H1 (cell line): Measurements from ENCODE around the gene SV2C. TPM values are rescaled to one million over a fixed set of nuclear protein-coding genes. Genes with fewer than 3 reads are reported as not detected.
A peak's percentile ranks its signal among the peaks of the same experiment; 100 is the strongest.

Source experiments
- CTCF ChIA-PET: fragments of 300-600 bp; sonication (Branson Sonifier 250); formaldehyde crosslinking; loops from one replicate; lab custom pipeline; 2021; ENCODE audit not compliant: partially characterized antibody; lab: Charles Lee
- POLR2A ChIA-PET: fragments of 300-600 bp; sonication (Branson Sonifier 250); formaldehyde crosslinking; loops from one replicate; lab custom pipeline; 2021; ENCODE audit warnings: inconsistent platforms; ENCODE audit not compliant: partially characterized antibody; lab: Charles Lee
- DNase-seq, 2 experiments: peaks; one replicate each; pipeline versions ENCODE4 v3.0.0 to v3.0.0-alpha.2; 2010 to 2022; ENCODE audit warnings: low spot score in 2 of 2, low read depth in 1 of 2, mixed read lengths in 1 of 2
- FAIRE-seq: peaks from 2 replicates; lab custom pipeline; 2011; peaks lifted over from hg19 to GRCh38; lab: Jason Lieb, UNC
- H2AFZ ChIP-seq: 2 replicates; pipeline ENCODE4 v1.8.1; 2012; ENCODE audit warnings: low read length, inconsistent platforms
- H2AK5ac ChIP-seq: 2 replicates; pipeline ENCODE4 v1.6.1; 2013; ENCODE audit warnings: low read depth, low read length
- H2BK120ac ChIP-seq: replicated peaks from 2 replicates; pipeline ENCODE3; 2013; ENCODE audit warnings: low read depth, low read length, inconsistent platforms
- H2BK12ac ChIP-seq: 2 replicates; pipeline ENCODE4 v1.6.1; 2013; ENCODE audit warnings: low read depth, low read length
- H2BK15ac ChIP-seq: 2 replicates; pipeline ENCODE4 v1.6.1; 2013; ENCODE audit warnings: low read length
- H2BK20ac ChIP-seq: 2 replicates; pipeline ENCODE4 v1.6.1; 2013; ENCODE audit warnings: low read length
- H2BK5ac ChIP-seq: 2 replicates; pipeline ENCODE4 v1.6.1; 2013; ENCODE audit warnings: low read depth, low read length
- H3K14ac ChIP-seq: 2 replicates; pipeline ENCODE4 v1.6.1; 2013; ENCODE audit warnings: inconsistent platforms; ENCODE audit not compliant: insufficient read length
- H3K18ac ChIP-seq: 2 replicates; pipeline ENCODE4 v1.6.1; 2013; ENCODE audit warnings: low read length; ENCODE audit errors: extremely low read depth
- H3K23ac ChIP-seq: 2 replicates; pipeline ENCODE4 v1.6.1; 2013; ENCODE audit warnings: inconsistent platforms; ENCODE audit not compliant: insufficient read length
- H3K23me2 ChIP-seq: 2 replicates; pipeline ENCODE4 v1.6.1; 2013; ENCODE audit warnings: low read depth, low read length
- H3K27ac ChIP-seq: 2 replicates; pipeline ENCODE4 v1.6.1; 2011; ENCODE audit warnings: low read depth, low read length, inconsistent platforms
- H3K27me3 ChIP-seq, 4 experiments: replicated peaks in 1 of 4; 1 replicate in 1 of 4; 2 replicates in 3 of 4; pipeline versions ENCODE4 v1.6.1 to v1.8.1; 2011 to 2013; ENCODE audit warnings: low read length in 3 of 4, mild to moderate bottlenecking in 3 of 4, inconsistent platforms in 2 of 4, mixed read lengths in 2 of 4, moderate library complexity in 1 of 4; ENCODE audit not compliant: control insufficient read depth in 3 of 4, insufficient read depth in 3 of 4; ENCODE audit errors: extremely low read depth in 1 of 4
- H3K36me3 ChIP-seq, 4 experiments: 2 replicates each; pipeline versions ENCODE4 v1.6.1 to v1.8.1; 2011 to 2013; ENCODE audit warnings: mild to moderate bottlenecking in 4 of 4, low read length in 3 of 4, moderate library complexity in 2 of 4, control low read depth in 1 of 4, inconsistent platforms in 1 of 4; ENCODE audit not compliant: insufficient read depth in 4 of 4, control insufficient read depth in 2 of 4
- H3K4ac ChIP-seq: replicated peaks from 2 replicates; pipeline ENCODE3; 2013; ENCODE audit warnings: low read length, low read depth, mixed read lengths, inconsistent platforms; ENCODE audit not compliant: insufficient read length
- H3K4me1 ChIP-seq, 4 experiments: replicated peaks in 1 of 4; 1 replicate in 1 of 4; 2 replicates in 3 of 4; pipeline versions ENCODE4 v1.6.1 to v1.8.1; 2011 to 2013; ENCODE audit warnings: low read length in 3 of 4, inconsistent platforms in 2 of 4, mixed read lengths in 1 of 4; ENCODE audit not compliant: insufficient read depth in 4 of 4, control insufficient read depth in 3 of 4
- H3K4me2 ChIP-seq, 2 experiments: 2 replicates each; pipeline versions ENCODE4 v1.6.1 to v1.8.1; 2011 to 2013; ENCODE audit warnings: low read depth in 2 of 2, low read length in 2 of 2, control low read depth in 1 of 2, inconsistent platforms in 1 of 2, mild to moderate bottlenecking in 1 of 2; ENCODE audit not compliant: insufficient read depth in 1 of 2
- H3K4me3 ChIP-seq, 4 experiments: fragments of 200-600, 300-600 bp in 1 of 4; sonication (generic), shearing (Covaris generic), sonication (Bioruptor Twin) in 1 of 4; 2 replicates each; pipeline versions ENCODE4 v1.5.1 to v1.8.1; 2011 to 2016; ENCODE audit warnings: low read length in 4 of 4, low read depth in 3 of 4, control low read depth in 2 of 4, inconsistent platforms in 2 of 4, mild to moderate bottlenecking in 2 of 4, mixed read lengths in 1 of 4, moderate library complexity in 1 of 4; ENCODE audit not compliant: insufficient read depth in 2 of 4; ENCODE audit errors: extremely low read depth in 1 of 4
- H3K56ac ChIP-seq: replicated peaks from 2 replicates; pipeline ENCODE3; 2013; ENCODE audit warnings: low read depth, mild to moderate bottlenecking, mixed read lengths, low read length, inconsistent platforms; ENCODE audit not compliant: insufficient read length
- H3K79me1 ChIP-seq: 2 replicates; pipeline ENCODE4 v1.6.1; 2013; ENCODE audit warnings: low read depth, low read length, control low read depth
- H3K79me2 ChIP-seq, 2 experiments: 2 replicates each; pipeline versions ENCODE4 v1.6.1 to v1.8.1; 2012 to 2013; ENCODE audit warnings: low read length in 2 of 2, mild to moderate bottlenecking in 2 of 2, inconsistent platforms in 1 of 2; ENCODE audit not compliant: insufficient read depth in 2 of 2, control insufficient read depth in 1 of 2
- H3K9ac ChIP-seq, 4 experiments: replicated peaks in 1 of 4; 1 replicate in 1 of 4; 2 replicates in 3 of 4; pipeline versions ENCODE4 v1.6.1 to v1.8.1; 2011 to 2013; ENCODE audit warnings: low read depth in 3 of 4, low read length in 3 of 4, control low read depth in 2 of 4, mild to moderate bottlenecking in 2 of 4, moderate library complexity in 2 of 4, inconsistent platforms in 1 of 4; ENCODE audit errors: extremely low read depth in 1 of 4
- H3K9me3 ChIP-seq, 2 experiments: 2 replicates each; pipeline versions ENCODE4 v1.6.1 to v1.8.1; 2012 to 2013; ENCODE audit warnings: mild to moderate bottlenecking in 2 of 2, moderate library complexity in 2 of 2, control low read depth in 1 of 2, inconsistent platforms in 1 of 2, low read depth in 1 of 2, low read length in 1 of 2, mixed read lengths in 1 of 2; ENCODE audit not compliant: insufficient read depth in 2 of 2
- H4K20me1 ChIP-seq, 2 experiments: replicated peaks in 1 of 2; 2 replicates each; pipeline versions ENCODE3 to v1.8.1; 2011 to 2013; ENCODE audit warnings: inconsistent platforms in 2 of 2, low read length in 2 of 2, mild to moderate bottlenecking in 1 of 2; ENCODE audit not compliant: insufficient read depth in 2 of 2, control insufficient read depth in 1 of 2
- H4K5ac ChIP-seq: 2 replicates; pipeline ENCODE4 v1.6.1; 2013; ENCODE audit warnings: low read length, low read depth, mixed read lengths, inconsistent platforms; ENCODE audit not compliant: insufficient read length
- H4K8ac ChIP-seq: 2 replicates; pipeline ENCODE4 v1.8.0; 2013; ENCODE audit warnings: mild to moderate bottlenecking, moderate library complexity, low read length, inconsistent platforms; ENCODE audit not compliant: insufficient read depth; ENCODE audit errors: extremely low read depth
- H4K91ac ChIP-seq: replicated peaks from 2 replicates; pipeline ENCODE3; 2013; ENCODE audit warnings: low read length, mixed read lengths, inconsistent platforms; ENCODE audit not compliant: insufficient read length
- MAFK ChIP-seq: IDR thresholded peaks from 2 replicates; pipeline ENCODE4 v1.6.1; 2012; ENCODE audit warnings: low read depth, mild to moderate bottlenecking, improper control_type of control experiment, low read length
- RFX5 ChIP-seq: IDR thresholded peaks from 2 replicates; pipeline ENCODE4 v1.6.1; 2011; ENCODE audit warnings: low read depth, low read length, improper control_type of control experiment, borderline replicate concordance
- WGBS, 2 experiments: shearing (Covaris generic) in 1 of 2; methylation state at CpG; one replicate each; pipeline versions ENCODE4 v1.1.6 to v1.1.7; 2013 to 2015; ENCODE audit warnings: low lambda C conversion rate in 2 of 2, mixed read lengths in 2 of 2, inconsistent platforms in 1 of 2, low coverage in 1 of 2, missing lambda C conversion rate in 1 of 2; ENCODE audit not compliant: insufficient replicate concordance in 2 of 2, insufficient coverage in 1 of 2, insufficient read length in 1 of 2; ENCODE audit errors: extremely low coverage in 1 of 2, missing lambda C conversion rate in 1 of 2; 5-methylcytosine and 5-hydroxymethylcytosine counted together
- polyA plus RNA-seq, 7 experiments: library from polyadenylated mRNA; depleted of rRNA in 3 of 7; stranded (reverse) in 5 of 7; unstranded in 2 of 7; fragments of >200 nt in 5 of 7; fragments of 200-250 nt in 2 of 7; gene quantifications; 1 replicate in 5 of 7; 2 replicates in 1 of 7; 4 replicates in 1 of 7; pipeline versions ENCODE4 v1.2.1 to v1.2.3, GENCODE V29; 2011 to 2013; ENCODE audit warnings: missing spikeins in 2 of 7, mixed read lengths in 2 of 7
- total RNA-seq: library from RNA; stranded (reverse); fragmentation: NEBNext Ultra II Directional; extraction: Animal tissue kit (Norgen Biotek cat#: 25700); gene quantifications from 2 replicates; pipeline ENCODE4 v1.2.1, GENCODE V29; 2021
- TF ChIP-seq, protein P1 (sequence below), 3 experiments: IDR thresholded peaks; 1 replicate in 2 of 3; 2 replicates in 1 of 3; pipeline versions ENCODE4 v1.5.1 to v1.6.1; 2011; ENCODE audit warnings: low read length in 3 of 3, mild to moderate bottlenecking in 3 of 3, inconsistent platforms in 2 of 3, low read depth in 1 of 3, moderate library complexity in 1 of 3; ENCODE audit not compliant: insufficient read depth in 1 of 3; ENCODE audit errors: control extremely low read depth in 1 of 3

SV2C gene
- total and polyA plus RNA-seq, 2 of the 8 experiments (the other 6 are each of a cell fraction or from before 2014, with no cell fraction given) = 0.08 to 0.24 TPM

DNA sequence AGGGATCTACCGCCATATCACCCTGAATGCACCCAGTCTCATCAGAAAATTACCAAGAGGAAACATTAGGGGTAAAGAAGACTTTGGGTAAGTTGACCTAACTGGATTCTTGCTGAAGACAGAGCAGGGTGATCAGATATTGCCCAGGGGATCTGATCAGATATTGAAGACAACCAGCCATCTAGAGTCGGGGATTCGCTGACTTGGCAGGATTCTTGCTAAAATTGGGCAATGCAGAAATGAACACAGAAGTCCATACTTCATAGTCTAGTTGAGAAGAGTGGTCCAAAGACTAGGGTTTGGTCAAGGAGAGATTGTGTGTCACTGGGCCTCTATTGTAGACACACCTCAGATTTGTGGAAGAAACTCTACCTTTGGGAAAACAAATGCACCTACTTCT lies 107.2 kb downstream of the SV2C start:
- no peaks in the 10 kb centered on the region for H3K79me2 ChIP-seq
- no peaks in the 10 kb centered on the region for H3K27me3 ChIP-seq
- H4K20me1 ChIP-seq = no peaks in the 10 kb centered on the region
- no peaks in the 10 kb centered on the region for H3K36me3 ChIP-seq
- H2BK12ac ChIP-seq = no peak overlapping the region
- H3K4me2 ChIP-seq = no peak overlapping the region
- 0 out of 4 replicates have a peak, but pooled peaks cover 0 to 3% of the 10 kb centered on the region in 2 experiments for H3K9me3 ChIP-seq
- no peak overlapping the region for H2BK20ac ChIP-seq
- H4K91ac ChIP-seq = no peak overlapping the region
- no peak overlapping the region for H3K18ac ChIP-seq
- H2BK120ac ChIP-seq = no peak overlapping the region
- no peak overlapping the region for H3K9ac ChIP-seq
- H3K14ac ChIP-seq = no peak overlapping the region
- ChIA-PET POLR2A (no interaction called here), CTCF (interaction anchor here (1.1 to 4.1 kb wide), 3 partner anchors 15 to 19 kb away, joined by 5 to 30 read pairs (median 7); no protein-coding TSS in a partner anchor)
- 78% methylated on average over 3 of the region's 3 CpGs; no CpG with 5 or more reads in 1 of the 2 experiments for WGBS, 2 experiments
- no peak overlapping the region for H3K27ac ChIP-seq
- no peak overlapping the region for H2BK15ac ChIP-seq
- no peak overlapping the region for H3K56ac ChIP-seq
- no peak for FAIRE-seq
- no peaks in the 10 kb centered on the region for H3K79me1 ChIP-seq
- DNase-seq = no peak
- no peak overlapping the region for H3K4ac ChIP-seq
- H4K5ac ChIP-seq = no peak overlapping the region
- H3K4me3 ChIP-seq = no peak overlapping the region
- H3K23ac ChIP-seq = no peak overlapping the region
- no peak overlapping the region for H2AFZ ChIP-seq
- no peak overlapping the region for H4K8ac ChIP-seq
- H3K4me1 ChIP-seq = peaks cover 0 to 12% (median 3%) of the 10 kb centered on the region in 4 experiments; a peak in 2 of 7 replicates
- no peak overlapping the region for H2BK5ac ChIP-seq
- H3K23me2 ChIP-seq = no peaks in the 10 kb centered on the region
- no peak overlapping the region for H2AK5ac ChIP-seq
- TF ChIP-seq, protein P1, sequence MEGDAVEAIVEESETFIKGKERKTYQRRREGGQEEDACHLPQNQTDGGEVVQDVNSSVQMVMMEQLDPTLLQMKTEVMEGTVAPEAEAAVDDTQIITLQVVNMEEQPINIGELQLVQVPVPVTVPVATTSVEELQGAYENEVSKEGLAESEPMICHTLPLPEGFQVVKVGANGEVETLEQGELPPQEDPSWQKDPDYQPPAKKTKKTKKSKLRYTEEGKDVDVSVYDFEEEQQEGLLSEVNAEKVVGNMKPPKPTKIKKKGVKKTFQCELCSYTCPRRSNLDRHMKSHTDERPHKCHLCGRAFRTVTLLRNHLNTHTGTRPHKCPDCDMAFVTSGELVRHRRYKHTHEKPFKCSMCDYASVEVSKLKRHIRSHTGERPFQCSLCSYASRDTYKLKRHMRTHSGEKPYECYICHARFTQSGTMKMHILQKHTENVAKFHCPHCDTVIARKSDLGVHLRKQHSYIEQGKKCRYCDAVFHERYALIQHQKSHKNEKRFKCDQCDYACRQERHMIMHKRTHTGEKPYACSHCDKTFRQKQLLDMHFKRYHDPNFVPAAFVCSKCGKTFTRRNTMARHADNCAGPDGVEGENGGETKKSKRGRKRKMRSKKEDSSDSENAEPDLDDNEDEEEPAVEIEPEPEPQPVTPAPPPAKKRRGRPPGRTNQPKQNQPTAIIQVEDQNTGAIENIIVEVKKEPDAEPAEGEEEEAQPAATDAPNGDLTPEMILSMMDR (IDR thresholded peaks at IDR 0.05; ENCODE audit: control extremely low read depth in 1 of 3, insufficient read depth in 1 of 3, low read depth in 1 of 3, low read length in 3 of 3) = no peak
- peak; percentile 55 for TF ChIP-seq MAFK
- no peak for TF ChIP-seq RFX5
